ENCODE measurements around the gene FBXO28. TPM values are rescaled to one million over a fixed set of nuclear protein-coding genes. Genes with fewer than 3 reads are reported as not detected.

FBXO28 gene
- total and polyA plus RNA-seq, 10 of the 15 experiments (the other 5 are each of a cell fraction or from before 2014, with no cell fraction given): 4.3 to 23.2 (median 18.4) TPM

DNA sequence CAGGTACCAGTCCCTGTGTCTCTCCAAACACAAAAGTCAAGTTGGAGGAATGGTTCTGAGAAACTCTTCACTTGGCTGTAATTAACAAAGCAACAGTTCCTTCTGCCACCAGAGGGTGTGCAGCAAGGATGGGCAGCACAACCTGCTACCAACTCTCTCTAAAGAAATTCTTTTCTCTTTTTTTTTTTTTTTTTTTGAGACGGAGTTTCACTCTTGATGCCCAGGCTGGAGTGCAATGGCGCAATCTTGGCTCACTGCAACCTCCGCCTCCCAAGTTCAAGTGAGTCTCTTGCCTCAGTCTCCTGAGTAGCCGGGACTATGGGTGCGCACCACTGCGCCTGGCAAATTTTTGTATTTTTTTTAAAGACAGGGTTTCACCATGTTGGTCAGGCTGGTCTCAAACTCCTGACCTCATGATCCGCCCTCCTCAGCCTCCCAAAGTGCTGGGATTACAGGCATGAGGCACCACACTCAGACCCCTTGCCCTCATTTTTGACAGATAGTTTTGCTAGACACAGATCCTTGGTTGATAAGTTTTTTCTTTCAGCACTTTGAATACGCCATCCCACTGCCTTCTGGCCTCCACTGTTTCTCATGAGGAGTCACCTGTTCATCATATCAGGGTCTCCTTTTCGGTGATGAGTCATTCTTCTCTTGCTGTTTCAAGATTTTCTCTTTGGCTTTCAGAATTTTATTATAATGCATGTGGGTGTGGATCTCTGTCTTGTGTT is 57.0 kb downstream of the FBXO28 start:
- POLR2A ChIA-PET: interaction anchor here (1.3 kb wide), 1 partner anchor 10 kb away, joined by 4 read pairs; no protein-coding TSS in a partner anchor
- no peak overlapping the region for H3K4me3 ChIP-seq
- RAD21 ChIA-PET (ENCODE audit: unreplicated experiment): interaction anchor here (0.7 kb wide), 1 partner anchor 22 kb away, joined by 3 read pairs; no protein-coding TSS in a partner anchor
- no peaks in the 10 kb centered on the region for H3K79me2 ChIP-seq (ENCODE audit: control insufficient read depth, insufficient read depth, low read length)
- peak; percentile 41; the same call in 2 of the 3 replicates for ATAC-seq
- peaks cover 13% of the 10 kb centered on the region for H3K4me1 ChIP-seq (ENCODE audit: control insufficient read depth, insufficient read depth, low read length)
- no peak overlapping the region for H3K4me2 ChIP-seq (ENCODE audit: control insufficient read depth, insufficient read depth)
- no TSS peak for BruUV-seq (replicated peaks)
- CTCF ChIA-PET: interaction anchor here (0.6 to 2.1 kb wide), 4 partner anchors 8 to 96 kb away, joined by 3 to 13 read pairs (median 4); no protein-coding TSS in a partner anchor
- in situ Hi-C loops (cut with MboI): no loop called here
- no peak for DNase-seq (ENCODE audit: low read depth, low spot score)
- H3K36me3 ChIP-seq (ENCODE audit: control insufficient read depth in 2 of 2, insufficient read depth in 2 of 2, low read length in 1 of 2): no peaks in the 10 kb centered on the region
- intact Hi-C loops (cut with micrococcal nuclease; ENCODE audit: unreplicated experiment): no loop called here
- H4K20me1 ChIP-seq (ENCODE audit: control insufficient read depth, insufficient read depth): no peaks in the 10 kb centered on the region
- no peak overlapping the region for H2AFZ ChIP-seq (ENCODE audit: control insufficient read depth, low read depth, low read length)
- TF ChIP-seq, protein P1, sequence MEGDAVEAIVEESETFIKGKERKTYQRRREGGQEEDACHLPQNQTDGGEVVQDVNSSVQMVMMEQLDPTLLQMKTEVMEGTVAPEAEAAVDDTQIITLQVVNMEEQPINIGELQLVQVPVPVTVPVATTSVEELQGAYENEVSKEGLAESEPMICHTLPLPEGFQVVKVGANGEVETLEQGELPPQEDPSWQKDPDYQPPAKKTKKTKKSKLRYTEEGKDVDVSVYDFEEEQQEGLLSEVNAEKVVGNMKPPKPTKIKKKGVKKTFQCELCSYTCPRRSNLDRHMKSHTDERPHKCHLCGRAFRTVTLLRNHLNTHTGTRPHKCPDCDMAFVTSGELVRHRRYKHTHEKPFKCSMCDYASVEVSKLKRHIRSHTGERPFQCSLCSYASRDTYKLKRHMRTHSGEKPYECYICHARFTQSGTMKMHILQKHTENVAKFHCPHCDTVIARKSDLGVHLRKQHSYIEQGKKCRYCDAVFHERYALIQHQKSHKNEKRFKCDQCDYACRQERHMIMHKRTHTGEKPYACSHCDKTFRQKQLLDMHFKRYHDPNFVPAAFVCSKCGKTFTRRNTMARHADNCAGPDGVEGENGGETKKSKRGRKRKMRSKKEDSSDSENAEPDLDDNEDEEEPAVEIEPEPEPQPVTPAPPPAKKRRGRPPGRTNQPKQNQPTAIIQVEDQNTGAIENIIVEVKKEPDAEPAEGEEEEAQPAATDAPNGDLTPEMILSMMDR (IDR thresholded peaks at IDR 0.05 in 2 of 3, conservative IDR thresholded peaks at IDR 0.05 in 1 of 3; ENCODE audit: control insufficient read depth in 2 of 3, extremely low read depth in 1 of 3, insufficient read depth in 1 of 3, low read depth in 3 of 3, low read length in 3 of 3): peak in 2 of 3 experiments; percentile 31 to 33; a peak in 3 of 6 replicates
- no peak for TF ChIP-seq GABPA (IDR thresholded peaks at IDR 0.05; ENCODE audit: low read depth)
- 0 out of 4 replicates have a peak, but pooled peaks of 1 of the 2 experiments have one; percentile 14 for TF ChIP-seq IKZF2 (IDR thresholded peaks at IDR 0.05)
- TF ChIP-seq SIX5 (IDR thresholded peaks at IDR 0.05; ENCODE audit: low read depth, low read length, severe bottlenecking): no peak
- TF ChIP-seq CBX5 (IDR thresholded peaks at IDR 0.05; ENCODE audit: low read depth): 0 out of 2 replicates have a peak, but pooled peaks have one; percentile 38
- no peak for TF ChIP-seq POLR2AphosphoS2 (IDR thresholded peaks at IDR 0.05; ENCODE audit: low read depth, low read length)
- no peak for TF ChIP-seq BHLHE40 (IDR thresholded peaks at IDR 0.05; ENCODE audit: borderline replicate concordance in 1 of 2, low read depth in 2 of 2, low read length in 1 of 2)
- no peak for TF ChIP-seq SPI1 (IDR thresholded peaks at IDR 0.05; ENCODE audit: borderline replicate concordance, insufficient read depth, low read depth, low read length)
- TF ChIP-seq PKNOX1 (IDR thresholded peaks at IDR 0.05): no peak
- no peak for TF ChIP-seq MTA3 (IDR thresholded peaks at IDR 0.05; ENCODE audit: borderline replicate concordance, low read length)
- TF ChIP-seq ETV6 (conservative IDR thresholded peaks at IDR 0.05 in 1 of 2, IDR thresholded peaks at IDR 0.05 in 1 of 2; ENCODE audit: borderline replicate concordance in 1 of 2, low read depth in 1 of 2): no peak
- TF ChIP-seq, protein P2, sequence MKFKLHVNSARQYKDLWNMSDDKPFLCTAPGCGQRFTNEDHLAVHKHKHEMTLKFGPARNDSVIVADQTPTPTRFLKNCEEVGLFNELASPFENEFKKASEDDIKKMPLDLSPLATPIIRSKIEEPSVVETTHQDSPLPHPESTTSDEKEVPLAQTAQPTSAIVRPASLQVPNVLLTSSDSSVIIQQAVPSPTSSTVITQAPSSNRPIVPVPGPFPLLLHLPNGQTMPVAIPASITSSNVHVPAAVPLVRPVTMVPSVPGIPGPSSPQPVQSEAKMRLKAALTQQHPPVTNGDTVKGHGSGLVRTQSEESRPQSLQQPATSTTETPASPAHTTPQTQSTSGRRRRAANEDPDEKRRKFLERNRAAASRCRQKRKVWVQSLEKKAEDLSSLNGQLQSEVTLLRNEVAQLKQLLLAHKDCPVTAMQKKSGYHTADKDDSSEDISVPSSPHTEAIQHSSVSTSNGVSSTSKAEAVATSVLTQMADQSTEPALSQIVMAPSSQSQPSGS (IDR thresholded peaks at IDR 0.05; ENCODE audit: low read length): no peak
- no peak for TF ChIP-seq ASH2L (IDR thresholded peaks at IDR 0.05; ENCODE audit: borderline replicate concordance, low read depth)
- peak; percentile 53 for TF ChIP-seq JUNB (IDR thresholded peaks at IDR 0.05)
- no peak for TF ChIP-seq HDGF (IDR thresholded peaks at IDR 0.05)
- TF ChIP-seq RAD21 (IDR thresholded peaks at IDR 0.05; ENCODE audit: insufficient read depth, low read depth, low read length): peak; percentile 18; the same call in 1 of the 2 replicates
- H3K9ac ChIP-seq (ENCODE audit: control insufficient read depth, insufficient read depth, low read length): no peak overlapping the region
- SMC1A ChIA-PET (ENCODE audit: uncharacterized antibody, unreplicated experiment): interaction anchor here (2.4 to 2.6 kb wide), 2 partner anchors 8 to 11 kb away, joined by 14 read pairs; partner anchors contain the start of gene DEGS1
- H3K9me3 ChIP-seq (replicated peaks; ENCODE audit: control insufficient read depth, insufficient read depth, low read length): peaks cover 3% of the 10 kb centered on the region; the same call in 2 of the 3 replicates
- H3K27me3 ChIP-seq (replicated peaks in 1 of 2; ENCODE audit: control insufficient read depth in 2 of 2, insufficient read depth in 2 of 2, low read length in 1 of 2): no peaks in the 10 kb centered on the region
- no peak overlapping the region for H3K27ac ChIP-seq (ENCODE audit: control insufficient read depth, insufficient read depth)
- 70% methylated on average over 8 of the region's 9 CpGs for WGBS (ENCODE audit: insufficient coverage, insufficient replicate concordance, low lambda C conversion rate, missing lambda C conversion rate)
- FAIRE-seq: no peak
